ENCODE results near the gene XPO6.

The XPO6 gene

DNA sequence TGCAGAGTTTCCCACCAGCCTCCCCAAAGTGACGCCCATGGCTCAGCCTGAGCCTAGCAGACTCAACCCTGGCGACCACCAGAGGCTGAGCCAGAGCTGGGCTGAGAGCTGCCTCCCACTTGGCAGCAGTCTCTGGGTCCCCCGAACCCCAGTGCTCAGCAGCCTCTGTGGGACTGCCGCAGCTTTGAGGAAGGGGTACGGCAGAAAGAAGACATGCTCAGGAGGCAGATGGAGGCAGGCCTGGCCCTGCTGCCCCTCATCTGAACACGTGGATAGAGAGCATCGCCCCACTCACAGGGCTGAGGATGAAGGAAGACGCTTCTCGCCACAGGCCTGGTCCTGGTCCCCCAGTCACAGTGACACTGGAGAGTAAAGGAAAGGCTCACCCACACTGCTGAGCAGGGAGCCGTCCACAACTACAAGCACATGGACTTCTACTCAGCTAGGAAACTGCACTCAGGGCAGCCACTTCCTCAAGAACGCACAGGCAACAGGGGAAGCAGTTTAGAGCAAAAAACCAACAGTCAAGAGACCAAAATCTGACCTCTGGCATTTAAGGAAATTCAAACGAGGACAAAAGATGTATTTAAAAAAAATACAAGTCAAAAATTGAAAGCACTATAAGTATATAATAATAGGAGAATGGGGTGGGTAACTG lies 103.0 kb downstream of the XPO6 start:
- no peak for DNase-seq

GRCh38 chr16:28107232-28107631 lies 104.5 kb downstream of the XPO6 start:
- no peak for DNase-seq

DNA sequence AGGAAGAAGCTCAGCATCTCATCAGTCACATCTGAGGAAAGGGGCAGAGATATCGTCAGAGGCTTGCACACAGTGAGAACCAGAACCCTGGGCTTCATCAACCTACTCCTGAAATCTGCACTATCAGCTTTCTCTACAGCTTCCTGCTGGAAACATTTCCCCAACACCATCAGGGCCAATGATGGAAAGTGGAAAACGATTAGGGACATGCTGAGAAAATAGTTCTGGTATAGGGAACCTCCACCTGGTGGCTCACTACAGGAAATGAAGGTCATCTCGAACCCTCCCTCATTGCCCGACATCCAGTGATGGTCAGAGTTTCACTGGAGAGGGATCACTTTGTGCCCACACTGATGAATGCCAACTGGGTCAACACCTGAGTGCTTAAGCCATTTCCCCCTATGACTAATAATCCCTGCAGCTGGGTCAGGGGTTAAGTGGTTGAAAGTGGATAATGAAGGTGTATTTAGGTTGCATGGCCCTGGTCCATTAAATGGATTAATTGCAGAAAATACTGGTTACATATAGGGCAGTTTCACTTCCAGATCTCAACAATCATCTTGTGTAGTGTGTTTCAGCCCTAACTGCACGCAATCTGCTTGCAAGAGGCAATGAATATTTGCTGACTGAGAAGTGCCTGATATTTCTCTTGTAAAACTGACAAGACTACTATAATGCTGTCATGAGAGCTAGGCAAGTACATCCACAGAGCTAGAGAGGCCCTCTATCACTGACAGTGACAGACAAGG lies 105.1 kb downstream of the XPO6 start:
- no peak for DNase-seq

- no peak for DNase-seq
These were observed 105.8 kb downstream of the XPO6 start for GRCh38 chr16:28105954-28106353.

GRCh38 chr16:28105297-28105696 lies 106.5 kb downstream of the XPO6 start:
- no peak for DNase-seq

GRCh38 chr16:28104404-28104803 lies 107.4 kb downstream of the XPO6 start:
- no peak for DNase-seq

DNA sequence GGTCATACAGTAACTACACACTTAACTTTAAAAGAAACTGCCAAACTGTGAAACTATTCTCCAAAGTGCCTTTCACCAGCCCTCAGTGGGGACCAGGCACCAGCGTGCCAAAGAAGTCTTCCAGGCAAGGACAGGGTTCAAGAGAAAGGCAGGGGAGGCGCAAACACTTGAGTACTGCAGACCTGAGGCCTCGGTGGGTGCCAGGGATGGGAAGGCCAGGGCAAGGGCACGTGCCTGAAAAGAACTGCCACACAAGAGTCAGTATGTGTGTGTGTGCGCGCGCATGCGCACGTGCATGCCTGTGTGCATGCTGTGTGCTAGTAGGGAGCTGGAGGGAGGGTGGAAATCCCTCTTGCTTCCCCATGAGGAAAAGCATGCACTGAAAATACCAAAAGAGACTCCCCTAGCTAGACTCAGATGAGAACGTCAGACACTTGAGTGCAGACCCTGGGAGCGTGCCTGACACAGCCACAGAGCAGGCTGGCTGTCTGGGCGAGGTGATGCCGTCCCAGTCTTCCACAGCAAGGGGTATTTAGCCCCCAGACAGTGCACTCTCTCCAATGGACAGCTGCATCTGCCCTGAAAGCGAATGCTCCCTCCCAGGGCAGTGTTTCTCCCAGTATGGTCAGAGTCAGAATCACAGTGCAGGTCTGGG lies 108.1 kb downstream of the XPO6 start:
- no peak for DNase-seq

DNA sequence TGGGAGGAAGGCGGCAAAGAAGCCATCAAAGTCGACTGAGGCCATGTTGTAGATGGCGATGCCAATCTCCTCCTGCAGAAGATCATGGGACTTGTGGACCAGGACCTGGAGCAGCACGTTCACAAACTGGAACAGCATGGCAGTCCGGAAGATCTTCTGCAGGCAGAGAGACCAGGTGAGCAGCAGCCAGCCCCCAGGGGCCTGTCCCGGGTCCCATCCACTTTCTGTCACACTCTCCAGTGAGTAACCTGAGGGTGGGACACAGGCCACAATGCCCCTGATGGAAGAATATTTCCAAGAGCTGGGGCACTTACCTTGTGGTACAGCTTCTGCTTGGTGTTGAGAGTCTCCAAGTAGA lies 110.3 kb downstream of the XPO6 start:
- DNase-seq: no peak

GRCh38 chr16:28100810-28101532 lies 110.8 kb downstream of the XPO6 start:
- DNase-seq: no peak

- no peak for DNase-seq
These were observed 112.5 kb downstream of the XPO6 start for GRCh38 chr16:28098959-28099945.

DNA sequence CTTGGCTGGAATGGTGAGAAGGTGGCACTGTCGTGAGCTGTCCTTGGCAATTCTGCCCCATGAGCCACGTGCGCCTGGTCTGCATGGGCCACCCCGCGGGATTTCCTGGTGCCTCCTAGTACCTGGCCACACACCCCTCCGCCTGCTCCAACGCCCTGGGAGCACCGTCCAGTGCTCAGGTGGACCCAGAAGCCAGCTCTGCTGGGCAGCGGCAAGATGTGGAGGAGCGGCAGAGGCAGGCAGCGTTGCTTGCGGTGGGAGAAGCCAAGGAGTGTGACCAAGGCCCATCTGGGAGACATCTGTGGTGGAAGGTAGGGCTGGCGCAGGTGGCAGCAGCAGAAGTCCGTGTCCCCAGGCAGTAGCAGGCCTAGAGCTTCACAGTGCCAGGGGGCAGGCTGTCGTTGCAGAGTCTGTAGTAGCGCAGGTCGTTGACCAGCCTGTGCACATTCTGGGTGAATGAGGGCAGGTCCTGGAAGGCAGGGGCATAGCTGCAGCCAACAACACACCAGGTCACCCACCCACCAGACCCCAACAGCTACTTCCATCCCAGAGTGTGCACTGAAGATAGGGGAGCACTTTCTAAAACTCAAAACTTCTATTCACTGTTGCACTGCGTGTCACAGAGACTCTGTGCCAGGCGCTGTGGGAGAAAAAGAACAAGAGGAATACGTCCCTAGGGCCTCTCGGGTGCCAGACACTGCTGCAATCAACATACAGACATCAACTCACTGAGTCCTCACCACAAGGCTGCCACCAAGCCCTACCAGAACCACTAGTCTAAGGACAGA lies 113.4 kb downstream of the XPO6 start:
- DNase-seq: no peak

GRCh38 chr16:28096983-28097899 lies 114.5 kb downstream of the XPO6 start:
- DNase-seq: no peak

DNA sequence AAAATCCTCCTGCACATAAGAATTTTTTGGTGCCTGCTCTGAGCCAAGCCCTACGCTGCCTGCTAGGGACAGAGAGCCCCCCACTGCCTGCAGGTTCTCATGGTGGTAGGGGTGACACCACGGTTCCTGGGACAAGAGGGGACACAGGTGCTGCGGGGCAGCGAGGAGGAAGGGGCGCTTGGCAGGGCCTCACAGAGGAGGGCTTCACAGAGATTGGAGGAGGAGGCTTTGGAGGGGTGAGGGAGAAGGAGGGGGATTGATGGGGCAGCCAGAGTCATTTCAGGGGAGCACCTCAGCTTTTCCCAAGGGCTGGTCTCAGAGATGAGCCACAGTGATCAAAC lies 118.4 kb downstream of the XPO6 start:
- DNase-seq: no peak

DNA sequence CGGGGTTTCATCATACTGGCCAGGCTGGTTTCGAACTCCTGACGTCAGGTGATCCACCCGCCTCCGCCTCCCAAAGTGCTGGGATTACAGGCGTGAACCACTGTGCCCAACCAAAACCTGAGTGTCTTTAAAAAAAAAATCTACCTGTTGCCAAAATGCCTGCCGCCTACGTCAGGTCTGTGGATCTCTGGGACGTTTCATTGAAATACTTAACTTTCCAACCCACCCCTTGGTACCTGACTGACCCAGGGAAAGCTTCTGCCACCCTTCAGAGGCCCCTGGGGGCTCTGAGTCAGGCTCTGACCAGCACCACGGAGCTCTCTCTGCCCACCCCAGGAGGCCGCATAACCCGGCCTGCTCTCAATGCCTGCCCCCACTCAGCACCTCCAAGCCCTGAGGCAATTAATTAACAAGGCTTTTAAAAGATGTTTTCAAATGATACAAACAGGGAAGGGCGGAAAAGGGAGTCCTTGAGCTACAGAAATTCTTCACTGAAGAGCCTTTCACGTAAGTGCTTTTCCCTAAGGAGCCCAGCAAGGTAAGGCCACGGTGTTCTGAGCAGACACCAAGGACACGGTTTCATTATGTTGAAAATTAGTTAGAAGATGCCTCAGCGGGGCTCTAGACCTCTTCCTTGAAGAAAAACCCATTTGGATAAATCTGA lies 118.9 kb downstream of the XPO6 start:
- DNase-seq: no peak

- DNase-seq: no peak
These were observed 120.1 kb downstream of the XPO6 start for GRCh38 chr16:28091656-28092055.

DNA sequence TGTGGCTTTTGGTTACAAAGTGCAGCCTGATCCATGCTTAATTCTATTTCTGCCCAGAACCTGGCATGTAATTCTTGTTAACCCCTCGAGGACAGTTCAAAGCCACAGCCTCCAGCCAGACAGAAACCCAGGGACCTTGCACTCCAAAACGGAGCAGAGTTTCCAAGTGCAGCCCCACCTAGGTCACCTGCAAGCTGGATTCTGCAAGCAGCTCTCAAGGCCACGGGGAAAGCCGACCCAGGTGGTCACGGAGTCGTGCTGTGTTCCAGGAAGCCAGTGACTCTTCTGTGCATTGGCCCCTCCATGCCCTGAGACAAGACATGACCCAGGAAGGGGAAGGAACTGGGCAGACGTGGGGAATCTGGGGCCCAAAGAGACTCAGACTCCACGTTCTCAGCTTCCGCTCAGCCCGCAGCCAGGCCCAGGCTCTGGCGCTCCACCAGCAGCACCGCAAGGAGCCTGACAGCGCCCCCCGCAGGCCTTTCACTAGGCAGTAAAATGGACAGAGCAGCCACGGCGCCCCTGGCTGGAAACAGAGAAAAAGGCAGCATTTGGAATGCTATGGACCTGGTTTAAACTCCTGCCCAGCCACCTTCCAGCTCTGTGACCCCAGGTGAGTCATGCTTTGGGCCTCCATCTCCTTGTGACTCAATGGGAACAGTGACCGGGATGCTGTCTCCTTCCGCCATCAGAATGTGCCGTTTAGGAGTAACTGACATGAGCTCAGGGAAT lies 121.0 kb downstream of the XPO6 start:
- DNase-seq: no peak

- DNase-seq: no peak
These were observed 121.8 kb downstream of the XPO6 start for GRCh38 chr16:28089992-28090365.

DNA sequence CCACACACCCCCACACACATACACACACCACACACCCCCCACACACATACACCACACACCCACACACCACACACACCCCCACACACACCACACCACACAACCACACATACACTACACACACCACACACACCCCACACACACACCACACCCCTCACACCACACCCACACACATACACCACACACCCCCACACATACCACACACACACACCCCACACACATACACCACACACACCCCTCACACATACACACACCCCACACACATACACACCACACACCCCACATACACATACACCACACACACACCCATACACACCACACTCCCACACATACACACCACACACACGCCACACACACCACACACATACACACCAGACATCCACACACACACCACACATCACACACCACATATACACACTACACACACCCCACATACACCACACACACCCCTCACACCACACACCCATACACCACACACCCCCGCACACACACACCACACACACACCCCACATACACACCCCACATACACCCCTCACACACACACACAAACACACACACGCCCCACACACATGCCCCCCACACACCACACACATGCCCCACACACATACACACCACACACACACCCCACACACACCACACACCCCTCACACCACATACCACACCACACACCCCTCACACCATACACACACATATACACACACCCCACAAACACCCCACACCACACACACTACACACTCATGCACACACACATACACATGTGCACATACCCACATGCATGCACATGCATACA lies 122.4 kb downstream of the XPO6 start:
- no peak for DNase-seq
